ENCODE data around the gene DYRK3.
A peak's percentile ranks its signal among the peaks of the same experiment; 100 is the strongest.
"Not testable (repeated sequence)": the region's sequence is repeated elsewhere in the genome, so short reads cannot be mapped to it uniquely, and the experiment has no call there.

The DYRK3 gene

GRCh38 chr1:206635080-206635977, at the start of gene DYRK3:
TSS of gene DYRK3 (plus strand) at chr1:206635536. CDS start at chr1:206635704, 168 bp downstream.
- DNase-seq (ENCODE audit: low read depth in 2 of 3, low spot score in 1 of 3) = peak; percentile 90 to 96 (median 91)

- DNase-seq (ENCODE audit: low read depth in 2 of 3, low spot score in 1 of 3) = no peak
Measured at GRCh38 chr1:206586501-206587445, 48.6 kb upstream of the DYRK3 start.

- no peak for DNase-seq (ENCODE audit: low read depth in 2 of 3, low spot score in 1 of 3)
Measured at GRCh38 chr1:206587904-206588303, 47.4 kb upstream of the DYRK3 start.

GRCh38 chr1:206588492-206588891, 46.8 kb upstream of the DYRK3 start:
- no peak for DNase-seq (ENCODE audit: low read depth in 2 of 3, low spot score in 1 of 3)

- no peak for DNase-seq (ENCODE audit: low read depth in 2 of 3, low spot score in 1 of 3)
Measured at GRCh38 chr1:206589206-206589605, 46.1 kb upstream of the DYRK3 start.

- DNase-seq (ENCODE audit: low read depth in 2 of 3, low spot score in 1 of 3) = peak; percentile 45 to 73 (median 67)
Measured at GRCh38 chr1:206590025-206590758, 45.1 kb upstream of the DYRK3 start.

- no peak for DNase-seq (ENCODE audit: low read depth in 2 of 3, low spot score in 1 of 3)
Measured at GRCh38 chr1:206591226-206591625, 44.1 kb upstream of the DYRK3 start.

- DNase-seq (ENCODE audit: low read depth in 2 of 3, low spot score in 1 of 3) = no peak
Measured at GRCh38 chr1:206591696-206592095, 43.6 kb upstream of the DYRK3 start.

- no peak for DNase-seq (ENCODE audit: low read depth in 2 of 3, low spot score in 1 of 3)
Measured at GRCh38 chr1:206593351-206593925, 41.9 kb upstream of the DYRK3 start.

GRCh38 chr1:206595581-206596318, 39.6 kb upstream of the DYRK3 start:
- no peak for DNase-seq (ENCODE audit: low read depth in 2 of 3, low spot score in 1 of 3)

- DNase-seq (ENCODE audit: low read depth in 2 of 3, low spot score in 1 of 3) = no peak
Measured at GRCh38 chr1:206596319-206596666, 39.0 kb upstream of the DYRK3 start.

- DNase-seq (ENCODE audit: low read depth in 2 of 3, low spot score in 1 of 3) = no peak
Measured at GRCh38 chr1:206600527-206600926, 34.8 kb upstream of the DYRK3 start.

- no peak for DNase-seq (ENCODE audit: low read depth in 2 of 3, low spot score in 1 of 3)
Measured at GRCh38 chr1:206604861-206605260, 30.5 kb upstream of the DYRK3 start.

- DNase-seq (ENCODE audit: low read depth in 2 of 3, low spot score in 1 of 3) = no peak
Measured at GRCh38 chr1:206606867-206607266, 28.5 kb upstream of the DYRK3 start.

GRCh38 chr1:206608108-206608698, 27.1 kb upstream of the DYRK3 start:
- DNase-seq (ENCODE audit: low read depth in 2 of 3, low spot score in 1 of 3) = peak; percentile 36 to 64 (median 55)

GRCh38 chr1:206609229-206609991, 25.9 kb upstream of the DYRK3 start:
- no peak for DNase-seq (ENCODE audit: low read depth in 2 of 3, low spot score in 1 of 3)

GRCh38 chr1:206612129-206612876, 23.0 kb upstream of the DYRK3 start, which contains the start of gene EIF2D:
TSS of gene EIF2D (minus strand) at chr1:206612465. CDS start at chr1:206612342, 123 bp downstream.
- DNase-seq (ENCODE audit: low read depth in 2 of 3, low spot score in 1 of 3) = peak; percentile 91 to 96 (median 92)

- DNase-seq (ENCODE audit: low read depth in 2 of 3, low spot score in 1 of 3) = not testable (repeated sequence)
Measured at GRCh38 chr1:206626396-206626795, 8.9 kb upstream of the DYRK3 start.

Measured in stimulated activated CD4-positive, alpha-beta T cell treated with anti-CD3 and anti-CD28 coated beads, Interleukin-12 subunit alpha, Interleukin-12 subunit beta, amount 100 ng/mL, for 48 hours (primary cell).